GM18498 (cell line): ENCODE results near the gene PSMC5.
"Not testable (repeated sequence)": the region's sequence is repeated elsewhere in the genome, so short reads cannot be mapped to it uniquely, and the experiment has no call there.

Source experiments
- ATAC-seq: cut with Tn5 transposase; IDR thresholded peaks from one replicate; pipeline ENCODE4 v1.9.1; 2021; ENCODE audit warnings: mild to moderate bottlenecking, moderate library complexity; ENCODE audit not compliant: unreplicated experiment

PSMC5 gene

DNA sequence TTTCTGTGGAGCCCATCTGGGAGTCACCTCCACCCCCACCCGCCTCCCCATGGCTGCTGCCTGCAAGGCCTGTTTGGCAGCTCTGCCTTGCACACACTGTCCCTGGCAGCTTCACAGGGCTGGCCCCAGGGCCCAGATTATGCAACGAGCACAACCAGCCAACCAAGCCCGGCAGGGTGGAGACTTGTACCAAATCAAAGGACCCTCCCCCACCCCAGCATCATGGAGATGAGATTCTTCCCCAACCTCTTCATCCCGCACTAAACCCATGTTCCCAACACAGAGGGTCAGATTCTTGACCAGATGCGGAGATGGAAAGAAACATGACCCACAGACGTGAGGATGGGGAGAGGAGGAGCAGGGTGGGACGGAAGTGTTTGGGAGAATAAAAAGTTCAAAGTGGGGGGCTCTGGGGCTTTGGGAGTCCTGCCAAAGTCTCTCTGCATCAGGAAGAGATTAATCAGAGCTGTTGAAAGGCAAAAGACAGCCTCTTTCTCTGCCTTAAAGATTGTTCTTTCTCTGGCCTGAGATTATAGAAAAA lies 11.5 kb downstream of the PSMC5 start:
- ATAC-seq: no peak

- no peak for ATAC-seq
Observed at GRCh38 chr17:63840591-63841349, 13.5 kb downstream of the PSMC5 start.

DNA sequence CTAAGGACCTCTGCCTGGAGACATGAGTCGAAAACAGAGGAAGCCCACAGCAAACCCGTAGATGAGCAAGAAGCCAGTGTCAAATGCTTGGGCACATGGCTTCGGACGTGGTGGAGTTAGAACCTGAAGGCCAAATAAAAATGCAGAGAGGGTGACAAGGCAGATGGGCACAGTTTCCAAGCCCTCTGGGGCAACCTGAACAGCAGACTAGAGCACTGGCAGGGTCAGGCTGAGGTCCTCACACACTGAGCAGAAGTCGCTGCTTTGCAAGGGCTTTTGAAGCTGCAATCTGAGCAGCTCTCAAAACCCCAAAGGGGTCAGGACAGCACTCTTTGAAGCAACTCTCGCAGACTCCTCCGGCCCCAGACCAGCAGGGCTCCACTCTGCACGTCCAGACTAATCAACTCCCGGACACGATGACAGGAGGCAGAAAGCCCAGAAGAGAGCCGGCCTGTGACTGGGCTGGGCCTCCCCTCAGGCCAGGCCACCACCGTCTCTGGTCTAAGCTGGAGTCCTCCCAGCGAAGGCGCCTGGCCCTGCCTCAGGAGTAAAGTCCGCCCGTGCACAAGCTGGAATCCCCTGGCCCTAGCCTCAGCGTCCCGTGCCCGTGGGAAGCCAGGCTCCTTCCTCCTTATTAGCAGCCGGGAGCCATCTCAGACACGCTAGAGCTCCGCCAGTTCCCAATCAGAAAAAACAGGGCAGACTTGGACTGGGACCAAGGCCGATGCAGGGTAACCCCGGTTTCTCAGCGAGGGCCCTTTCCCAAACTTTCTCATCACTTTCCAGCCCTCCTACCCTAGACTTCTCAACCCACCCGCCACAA lies 14.3 kb downstream of the PSMC5 start:
- ATAC-seq: no peak

GRCh38 chr17:63842173-63842539 lies 14.9 kb downstream of the PSMC5 start:
- peak; percentile 40 for ATAC-seq

GRCh38 chr17:63842540-63843386 lies 15.5 kb downstream of the PSMC5 start, which contains the start of gene SMARCD2:
Gene SMARCD2 (minus strand): TSS chr17:63842685. CDS start chr17:63842674, 11 bp downstream.
- peak; percentile 84 for ATAC-seq

DNA sequence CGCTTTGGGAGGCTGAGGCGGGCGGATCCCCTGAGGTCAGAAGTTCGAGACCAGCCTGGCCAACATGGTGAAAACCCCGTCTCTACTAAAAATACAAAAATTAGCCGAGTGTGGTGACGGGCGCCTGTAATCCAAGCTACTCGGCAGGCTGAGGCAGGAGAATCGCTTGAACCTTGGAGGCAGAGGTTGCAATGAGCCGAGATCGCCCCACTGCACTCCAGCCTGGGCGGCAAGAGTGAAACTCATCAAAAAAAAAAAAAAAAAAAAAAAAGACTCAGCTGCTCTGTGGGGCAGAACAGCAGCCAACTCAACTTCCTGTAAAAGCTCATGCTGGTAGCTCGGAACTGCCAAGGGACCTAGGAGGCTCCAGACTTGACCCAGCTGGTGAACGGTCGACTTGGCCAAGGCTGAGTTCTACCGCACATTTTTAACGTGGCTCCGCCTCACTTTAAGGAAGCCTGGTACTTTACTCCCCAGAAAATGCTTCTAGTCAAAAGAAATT lies 16.2 kb downstream of the PSMC5 start:
- ATAC-seq: not testable (repeated sequence)

DNA sequence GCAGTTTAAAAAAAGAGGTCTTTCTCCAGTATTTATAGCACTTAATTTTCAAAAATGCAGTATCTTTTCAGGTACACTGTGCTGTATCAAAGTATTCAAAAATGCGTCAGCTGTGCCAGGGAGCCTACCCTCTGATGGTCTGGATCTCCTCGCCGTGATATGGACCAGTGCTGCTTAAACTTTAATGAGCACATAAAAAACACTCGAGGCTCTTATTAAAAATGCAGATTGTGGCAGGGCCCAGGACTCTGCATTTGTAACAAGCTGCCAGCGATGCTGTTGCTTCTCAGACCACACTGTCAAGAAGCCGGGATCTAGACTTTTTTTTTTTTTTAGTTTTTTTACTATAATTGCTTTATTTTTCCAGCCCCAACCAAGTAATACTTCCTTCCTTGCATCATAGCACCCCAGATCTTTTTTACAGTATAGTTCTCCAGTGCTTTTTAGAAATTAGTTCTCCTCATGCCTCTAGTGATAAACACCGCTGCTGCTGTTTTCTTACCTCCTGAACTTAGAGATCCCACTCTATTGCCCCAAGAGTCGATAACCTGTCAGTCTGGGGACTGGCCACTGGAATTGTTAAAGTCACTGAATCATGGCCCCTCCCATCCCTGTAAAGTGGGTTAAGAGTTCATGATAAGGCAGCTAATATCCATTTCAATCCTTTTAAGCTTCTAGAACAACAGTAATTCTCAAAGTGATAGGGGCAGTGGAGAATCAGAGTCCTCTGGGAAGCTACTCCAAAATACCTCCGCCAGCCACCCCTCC lies 16.9 kb downstream of the PSMC5 start:
- no peak for ATAC-seq

- no peak for ATAC-seq
Observed at GRCh38 chr17:63845509-63845908, 18.3 kb downstream of the PSMC5 start.

- ATAC-seq: no peak
Observed at GRCh38 chr17:63847525-63848249, 20.5 kb downstream of the PSMC5 start.

DNA sequence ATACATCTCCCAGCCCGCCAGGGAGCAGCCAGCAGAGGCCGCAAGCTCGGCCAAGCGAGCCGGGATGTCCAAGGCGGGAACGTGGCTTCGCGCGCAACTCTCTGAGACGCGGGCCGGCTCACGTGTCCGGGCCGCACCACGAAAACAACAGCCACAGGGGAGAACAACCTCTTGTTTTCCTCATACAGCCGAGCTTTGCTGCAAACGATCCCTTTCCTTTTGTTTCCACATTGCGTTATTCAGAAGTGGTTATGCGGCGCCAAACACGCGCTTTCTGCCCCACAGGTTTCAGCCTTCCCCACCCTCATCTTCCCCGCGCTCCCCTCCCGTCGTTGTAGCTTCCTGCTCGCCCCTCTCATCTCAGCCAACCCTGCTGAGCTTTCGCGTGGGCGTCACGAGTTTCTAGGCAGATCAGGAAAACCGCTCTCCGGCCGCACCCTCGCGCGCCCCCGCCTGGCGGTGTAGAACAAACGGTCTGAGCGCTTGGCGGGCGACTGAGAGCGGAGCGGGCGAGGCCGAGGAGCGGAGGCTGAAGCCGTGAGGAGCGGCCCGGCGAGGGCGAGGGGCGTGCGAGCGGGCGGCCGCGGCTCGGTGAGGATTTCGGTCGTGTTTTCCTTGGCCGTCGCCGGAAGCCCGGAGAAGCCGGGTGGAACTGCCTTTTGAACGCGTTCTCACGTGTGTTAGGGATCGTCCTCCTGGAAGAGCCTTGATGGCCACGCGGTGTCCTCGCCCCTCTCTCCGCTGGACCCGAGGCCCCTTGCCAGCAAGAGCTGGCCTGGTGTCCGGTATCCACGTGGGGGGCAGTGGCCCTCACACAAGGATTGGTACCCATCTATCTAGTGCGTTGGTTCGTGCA lies 21.8 kb downstream of the PSMC5 start:
- peak; percentile 88 for ATAC-seq

GRCh38 chr17:63850401-63850800 lies 23.2 kb downstream of the PSMC5 start:
- no peak for ATAC-seq

- no peak for ATAC-seq
Observed at GRCh38 chr17:63853260-63853659, 26.0 kb downstream of the PSMC5 start.

GRCh38 chr17:63854709-63855108 lies 27.5 kb downstream of the PSMC5 start:
- no peak for ATAC-seq

- ATAC-seq: no peak
Observed at GRCh38 chr17:63855185-63855584, 28.0 kb downstream of the PSMC5 start.

GRCh38 chr17:63856425-63856824 lies 29.2 kb downstream of the PSMC5 start:
- not testable (repeated sequence) for ATAC-seq

- ATAC-seq: no peak
Observed at GRCh38 chr17:63859257-63859656, 32.0 kb downstream of the PSMC5 start.

DNA sequence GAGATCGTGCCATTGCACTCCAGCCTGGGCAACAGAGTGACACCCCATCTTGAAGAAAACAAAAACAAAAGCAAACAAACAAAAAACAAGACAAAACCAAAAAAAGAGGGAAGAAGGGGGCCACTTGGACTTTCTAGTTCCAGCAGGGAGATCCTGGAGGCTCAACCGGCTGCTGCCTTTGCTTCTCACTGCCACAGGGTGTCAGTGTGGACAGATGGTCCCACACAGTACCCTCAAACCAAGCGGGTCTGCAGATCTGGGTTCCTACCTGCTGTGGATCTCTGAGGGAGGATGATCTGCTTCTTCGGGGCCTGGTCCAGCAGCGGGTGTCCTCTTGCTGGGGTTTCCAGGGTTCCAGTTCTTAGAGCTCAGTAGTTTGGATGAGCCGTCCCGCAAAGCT lies 39.4 kb downstream of the PSMC5 start:
- not testable (repeated sequence) for ATAC-seq
